Breast epithelium (tissue), 4 donors: ENCODE measurements around the gene SLC6A1. TPM values are rescaled to one million over a fixed set of nuclear protein-coding genes. Genes with fewer than 3 reads are reported as not detected.

Source experiments
- DNase-seq, 2 donors: peaks; one replicate each; pipeline ENCODE4 v3.0.0-alpha.2; 2019; ENCODE audit warnings: low spot score in 2 of 2
- H3K27ac ChIP-seq, 2 donors: fragments of 200-600 bp; sonication (generic) in 1 of 2; one replicate each; pipeline ENCODE4 v1.5.1; 2016 to 2019; ENCODE audit warnings: mild to moderate bottlenecking in 1 of 2
- H3K27me3 ChIP-seq, 2 donors: fragments of 200-600 bp; sonication (generic) in 1 of 2; one replicate each; pipeline versions ENCODE4 v1.5.1 to v1.6.0; 2017 to 2019; ENCODE audit warnings: control low read depth in 1 of 2, mild to moderate bottlenecking in 1 of 2
- H3K36me3 ChIP-seq: fragments of 200-600 bp; one replicate; pipeline ENCODE4 v1.5.1; 2019
- H3K4me1 ChIP-seq, 2 donors: fragments of 200-600 bp; sonication (generic); one replicate each; pipeline ENCODE4 v1.5.1; 2016 to 2019; ENCODE audit warnings: control low read depth in 1 of 2
- H3K4me3 ChIP-seq, 3 donors: fragments of 200-600 bp; sonication (generic); 1 replicate in 2 of 3; 2 replicates in 1 of 3; pipeline ENCODE4 v1.5.1; 2016 to 2019; ENCODE audit warnings: mild to moderate bottlenecking in 3 of 3, moderate library complexity in 2 of 3
- H3K9me3 ChIP-seq, 2 donors: fragments of 200-600 bp; sonication (generic) in 1 of 2; one replicate each; pipeline ENCODE4 v1.5.1; 2016 to 2019; ENCODE audit warnings: control low read depth in 1 of 2
- CTCF ChIP-seq, 3 donors: fragments of 450-650 bp; IDR thresholded peaks; one replicate each; pipeline ENCODE4 v1.5.1; 2016 to 2017; ENCODE audit warnings: antibody characterized with exemption in 3 of 3, mild to moderate bottlenecking in 3 of 3, moderate library complexity in 3 of 3
- POLR2A ChIP-seq: fragments of 450-650 bp; IDR thresholded peaks from one replicate; pipeline ENCODE4 v1.6.1; 2016; ENCODE audit warnings: antibody characterized with exemption, mild to moderate bottlenecking, moderate library complexity
- POLR2AphosphoS5 ChIP-seq, 3 donors: sonication (generic); formaldehyde crosslinking; IDR thresholded peaks; one replicate each; pipeline ENCODE4 v1.6.1; 2017; ENCODE audit warnings: antibody characterized with exemption in 3 of 3
- intact Hi-C: fragments of 100-400 bp; cut with DNase I; formaldehyde crosslinking; loops from one replicate; pipeline ENCODE4 v1.15.1; 2023; ENCODE audit warnings: low total_unique reads
- total RNA-seq, 3 donors: library from RNA; depleted of rRNA; stranded (reverse); fragments of >200 nt; gene quantifications; one replicate each; pipeline ENCODE4 v1.1.0, GENCODE V29; 2016

The SLC6A1 gene
- total RNA-seq: under 1 TPM; under 0.01 to 0.32 (median 0.29) TPM

GRCh38 chr3:10992017-10992942, at the start of gene SLC6A1:
Gene SLC6A1 (plus strand): TSS chr3:10992748. CDS start chr3:11017212, 24,464 bp downstream.
- TF ChIP-seq POLR2AphosphoS5 (IDR thresholded peaks at IDR 0.05) (no peak), CTCF (IDR thresholded peaks at IDR 0.05) (no peak), POLR2A (no peak)
- no peaks in the 10 kb centered on the region for H3K4me1 ChIP-seq
- no peaks in the 10 kb centered on the region for H3K9me3 ChIP-seq
- no peak within 1 kb of the TSS for H3K27ac ChIP-seq
- intact Hi-C loops: no loop called here
- H3K27me3 ChIP-seq: peaks cover 0 to 47% of the 10 kb centered on the region in 2 donors
- no peaks in the 10 kb centered on the region for H3K36me3 ChIP-seq
- DNase-seq: no peak
- H3K4me3 ChIP-seq: peak within 1 kb of the TSS; percentile 37 to 66 (median 44)

- Histone ChIP-seq H3K4me3 (no peak overlapping the region), H3K27me3 (peaks cover 0 to 15% of the 10 kb centered on the region in 2 donors), H3K27ac (no peak overlapping the region), H3K4me1 (no peaks in the 10 kb centered on the region), H3K9me3 (no peaks in the 10 kb centered on the region), H3K36me3 (no peaks in the 10 kb centered on the region)
- no peak for TF ChIP-seq CTCF (IDR thresholded peaks at IDR 0.05)
- TF ChIP-seq POLR2AphosphoS5 (IDR thresholded peaks at IDR 0.05): no peak
- TF ChIP-seq POLR2A: no peak
- DNase-seq: no peak
- intact Hi-C loops: loop anchor here (5.0 to 10.0 kb wide), 3 partner anchors 120 to 503 kb away; no protein-coding TSS in a partner anchor
Observed at GRCh38 chr3:10944866-10945265, 47.7 kb upstream of the SLC6A1 start.

DNA sequence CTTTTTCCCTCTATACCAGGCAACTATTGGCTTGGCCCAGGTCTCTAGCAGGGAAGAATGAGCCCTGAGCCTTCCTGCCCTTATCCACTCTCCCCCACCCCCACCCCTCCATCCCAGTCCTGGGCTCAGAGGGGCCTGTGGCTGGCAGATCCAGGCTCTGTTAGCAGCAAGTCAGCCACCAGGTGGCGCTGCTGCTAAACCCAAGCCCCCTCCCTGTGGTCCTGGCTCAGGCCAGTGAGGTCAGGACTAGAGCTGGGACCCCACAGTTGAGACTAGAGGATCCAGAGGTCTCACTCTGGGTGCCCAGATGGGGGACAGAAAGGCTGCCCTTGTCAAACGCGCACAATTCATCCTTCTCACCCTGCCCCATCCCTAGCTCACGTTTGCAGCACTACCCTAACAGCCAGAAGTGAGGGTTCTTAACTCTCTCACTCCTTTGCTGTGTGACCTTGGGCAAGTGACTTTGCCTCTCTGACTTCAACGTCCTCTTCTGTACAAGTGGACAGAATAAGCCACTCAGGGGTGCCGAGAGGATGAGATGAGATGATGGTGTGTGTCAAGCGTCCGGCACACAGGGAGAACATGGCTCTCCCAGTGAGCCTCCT, 46.8 kb upstream of the SLC6A1 start:
- Histone ChIP-seq H3K4me3 (no peak overlapping the region), H3K27ac (no peak overlapping the region), H3K9me3 (no peaks in the 10 kb centered on the region), H3K4me1 (no peaks in the 10 kb centered on the region), H3K27me3 (peaks cover 0 to 18% of the 10 kb centered on the region in 2 donors), H3K36me3 (no peaks in the 10 kb centered on the region)
- intact Hi-C loops: loop anchor here (5.0 to 10.0 kb wide), 2 partner anchors 119 to 417 kb away; no protein-coding TSS in a partner anchor
- peak in 1 of 2 donors; percentile 62 for DNase-seq
- TF ChIP-seq POLR2AphosphoS5 (IDR thresholded peaks at IDR 0.05) (no peak), CTCF (IDR thresholded peaks at IDR 0.05) (peak; percentile 38 to 66 (median 64))

GRCh38 chr3:10946526-10946925, 46.0 kb upstream of the SLC6A1 start:
- intact Hi-C loops: loop anchor here (5.0 to 10.0 kb wide), 2 partner anchors 118 to 416 kb away; no protein-coding TSS in a partner anchor

More at GRCh38 chr3:10946526-10946925, 46.0 kb upstream of the SLC6A1 start:
- Histone ChIP-seq H3K27me3 (peaks cover 0 to 18% of the 10 kb centered on the region in 2 donors), H3K4me3 (no peak overlapping the region), H3K36me3 (no peaks in the 10 kb centered on the region), H3K4me1 (no peaks in the 10 kb centered on the region), H3K9me3 (no peaks in the 10 kb centered on the region), H3K27ac (no peak overlapping the region)
- DNase-seq: no peak
- TF ChIP-seq POLR2A (no peak), POLR2AphosphoS5 (IDR thresholded peaks at IDR 0.05) (no peak), CTCF (IDR thresholded peaks at IDR 0.05) (no peak)
